HS-27A (cell line): ENCODE data around the gene FBXO22.
"Not testable (repeated sequence)": the region's sequence is repeated elsewhere in the genome, so short reads cannot be mapped to it uniquely, and the experiment has no call there.

Experiments
- DNase-seq: peaks from one replicate; pipeline ENCODE4 v3.0.0-alpha.2; 2012; ENCODE audit warnings: low read depth, missing footprints

FBXO22 gene

DNA sequence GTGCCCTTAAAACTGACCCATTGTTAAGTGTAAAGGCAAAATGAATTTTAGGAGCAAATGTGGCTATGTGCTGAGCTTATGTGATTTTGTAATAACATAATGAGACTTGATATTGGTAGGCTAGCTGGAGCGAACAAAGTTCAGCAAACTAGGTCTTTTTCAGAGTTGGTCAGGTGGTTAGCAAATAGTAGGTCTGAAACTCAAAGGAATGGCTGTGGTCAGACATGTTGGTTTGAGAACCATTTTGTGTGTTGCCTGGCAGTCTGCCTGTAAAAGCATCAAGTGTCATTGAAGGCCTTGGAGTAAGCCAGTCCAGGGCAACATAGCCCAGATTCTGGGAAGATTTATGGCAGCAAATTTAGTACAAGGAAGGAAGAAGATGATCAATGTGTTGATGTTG is 16.4 kb downstream of the FBXO22 start:
- no peak for DNase-seq

DNA sequence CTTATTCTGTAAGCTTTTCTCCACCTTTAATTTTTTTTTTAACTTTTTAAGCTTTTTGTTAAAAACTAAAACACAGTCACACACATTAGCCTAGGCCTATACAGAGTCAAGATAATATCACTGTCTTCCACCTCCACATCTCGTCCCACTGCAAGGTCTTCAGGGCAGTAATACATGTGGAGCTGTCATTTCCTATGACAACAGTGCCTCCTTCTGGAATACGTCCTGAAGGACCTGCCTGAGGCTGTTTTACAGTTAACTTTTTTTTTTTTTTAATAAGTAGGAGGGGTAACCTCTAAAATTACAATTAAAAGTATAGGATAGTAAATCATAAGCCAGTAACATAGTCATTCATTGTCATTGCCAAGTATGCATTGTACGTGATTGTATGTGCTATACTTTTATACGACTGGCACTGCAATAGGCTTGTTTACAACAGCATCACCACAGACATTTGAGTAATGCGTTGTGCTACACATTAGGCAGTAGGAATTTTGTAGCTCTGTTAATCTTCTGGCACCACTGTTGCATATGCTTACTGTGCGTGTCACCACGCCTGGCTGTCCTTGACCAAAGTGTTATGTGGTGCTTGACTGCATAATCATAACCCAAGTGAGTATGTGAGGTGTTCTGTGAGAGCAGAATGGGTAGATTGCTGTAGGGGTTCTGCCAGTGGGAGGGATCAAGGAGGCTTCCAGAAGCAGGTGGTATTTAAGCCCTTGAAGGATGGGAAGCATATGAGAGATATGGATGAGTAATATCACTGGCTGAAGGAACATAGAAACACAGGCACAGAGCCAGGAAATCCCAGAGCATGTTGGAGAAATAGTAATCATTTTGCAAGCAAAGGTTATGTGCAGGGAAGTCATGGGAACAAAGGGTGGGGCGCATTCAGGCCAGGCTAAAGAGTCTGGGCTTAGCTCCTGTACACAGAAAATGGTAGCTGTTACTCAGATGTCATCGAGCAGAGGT is 18.3 kb downstream of the FBXO22 start:
- DNase-seq = peak; percentile 27

DNA sequence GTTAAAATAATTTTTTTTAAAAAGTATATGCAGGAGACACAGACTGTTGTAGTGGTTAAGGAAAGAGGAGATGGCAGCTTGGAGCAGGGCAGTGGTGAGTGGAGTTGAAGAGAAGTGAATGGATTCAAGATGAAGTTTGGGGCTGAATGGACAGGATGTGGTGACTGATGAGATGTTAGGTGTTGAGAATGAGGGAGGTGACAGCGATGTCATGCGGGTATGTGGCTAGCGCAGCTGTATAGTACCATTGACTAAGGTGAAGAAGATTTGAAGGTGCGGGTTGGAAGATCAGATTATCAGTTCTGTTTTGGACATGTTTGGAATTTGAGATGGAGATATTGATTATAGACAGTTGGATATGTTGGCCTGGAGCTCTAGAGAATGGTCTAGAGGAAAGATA is 20.1 kb downstream of the FBXO22 start:
- no peak for DNase-seq

DNA sequence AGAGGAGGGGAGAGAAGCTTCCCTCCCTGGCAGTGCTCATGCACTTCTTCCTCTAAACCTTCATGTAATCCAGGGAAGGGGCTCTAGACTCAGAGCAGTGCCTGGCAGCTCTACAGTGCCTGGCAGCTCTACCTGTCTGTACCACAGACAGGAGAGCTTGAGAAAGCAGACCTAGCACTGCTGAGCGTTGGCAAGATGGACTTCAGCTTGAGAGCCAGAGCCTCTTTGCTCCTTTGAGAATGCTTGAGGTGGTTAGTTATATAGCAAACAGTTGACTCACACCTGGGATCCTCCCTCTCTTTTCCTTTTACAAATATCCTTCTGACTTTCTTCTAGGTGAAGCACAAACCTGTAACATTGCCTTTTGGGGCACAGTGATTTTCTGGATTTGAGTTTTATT is 20.9 kb downstream of the FBXO22 start:
- DNase-seq = no peak

DNA sequence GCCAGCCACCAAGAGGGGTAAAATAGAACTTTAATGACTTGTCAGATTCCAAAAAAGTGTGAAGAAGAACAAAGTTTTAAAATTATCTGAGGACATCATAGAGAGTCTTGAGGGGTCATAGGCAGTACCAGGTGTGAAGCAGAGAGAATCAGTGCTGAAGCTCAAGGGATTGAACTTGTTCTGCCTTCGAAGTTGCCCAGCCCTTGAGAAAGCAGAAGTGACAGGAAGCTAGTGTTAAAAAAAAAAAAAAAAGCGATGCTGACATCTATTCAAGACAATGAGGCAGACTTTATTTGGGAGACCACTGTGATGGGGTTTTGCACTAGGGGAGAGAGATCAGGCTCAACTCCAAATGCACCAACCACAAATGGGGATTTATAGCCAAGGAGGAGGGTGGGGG is 21.8 kb downstream of the FBXO22 start:
- DNase-seq = no peak

DNA sequence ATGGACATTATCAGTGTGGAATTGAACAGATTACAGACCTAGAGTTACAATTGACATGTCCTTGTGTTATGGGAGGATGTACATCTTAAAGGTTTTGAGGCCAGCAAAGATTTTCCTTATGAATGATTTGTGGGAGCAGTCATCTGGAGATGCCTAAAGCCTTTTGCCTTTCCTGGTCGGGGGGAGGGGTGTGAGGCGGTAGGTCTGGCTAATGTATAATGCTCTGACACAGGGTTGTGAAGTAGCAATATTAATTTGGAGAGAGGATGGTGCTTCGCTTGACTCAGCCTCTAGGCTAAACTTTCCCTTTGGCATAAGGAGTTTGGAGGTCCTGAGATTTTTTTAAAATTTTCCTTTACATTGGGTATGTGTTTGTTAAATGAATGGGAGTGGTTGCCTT is 23.3 kb downstream of the FBXO22 start:
- no peak for DNase-seq

DNA sequence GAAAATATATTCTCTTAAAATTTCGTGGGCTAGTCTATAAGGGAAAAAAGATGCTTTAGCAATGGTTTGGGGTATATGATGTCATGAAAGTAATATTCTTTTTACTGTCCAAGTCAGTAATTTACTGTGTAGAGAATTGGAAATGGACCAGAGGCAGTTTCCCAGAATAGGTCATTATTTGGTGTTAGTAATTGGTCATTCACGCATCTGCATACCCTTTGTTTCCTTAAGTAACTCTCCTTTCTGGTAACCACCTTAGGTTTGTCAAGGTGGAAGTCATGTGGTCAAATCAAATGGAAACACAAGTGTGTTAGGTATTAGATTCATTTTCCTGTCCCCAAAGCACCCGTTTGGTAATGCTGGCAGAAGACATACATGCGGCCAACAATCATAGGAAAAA is 23.9 kb downstream of the FBXO22 start:
- no peak for DNase-seq

DNA sequence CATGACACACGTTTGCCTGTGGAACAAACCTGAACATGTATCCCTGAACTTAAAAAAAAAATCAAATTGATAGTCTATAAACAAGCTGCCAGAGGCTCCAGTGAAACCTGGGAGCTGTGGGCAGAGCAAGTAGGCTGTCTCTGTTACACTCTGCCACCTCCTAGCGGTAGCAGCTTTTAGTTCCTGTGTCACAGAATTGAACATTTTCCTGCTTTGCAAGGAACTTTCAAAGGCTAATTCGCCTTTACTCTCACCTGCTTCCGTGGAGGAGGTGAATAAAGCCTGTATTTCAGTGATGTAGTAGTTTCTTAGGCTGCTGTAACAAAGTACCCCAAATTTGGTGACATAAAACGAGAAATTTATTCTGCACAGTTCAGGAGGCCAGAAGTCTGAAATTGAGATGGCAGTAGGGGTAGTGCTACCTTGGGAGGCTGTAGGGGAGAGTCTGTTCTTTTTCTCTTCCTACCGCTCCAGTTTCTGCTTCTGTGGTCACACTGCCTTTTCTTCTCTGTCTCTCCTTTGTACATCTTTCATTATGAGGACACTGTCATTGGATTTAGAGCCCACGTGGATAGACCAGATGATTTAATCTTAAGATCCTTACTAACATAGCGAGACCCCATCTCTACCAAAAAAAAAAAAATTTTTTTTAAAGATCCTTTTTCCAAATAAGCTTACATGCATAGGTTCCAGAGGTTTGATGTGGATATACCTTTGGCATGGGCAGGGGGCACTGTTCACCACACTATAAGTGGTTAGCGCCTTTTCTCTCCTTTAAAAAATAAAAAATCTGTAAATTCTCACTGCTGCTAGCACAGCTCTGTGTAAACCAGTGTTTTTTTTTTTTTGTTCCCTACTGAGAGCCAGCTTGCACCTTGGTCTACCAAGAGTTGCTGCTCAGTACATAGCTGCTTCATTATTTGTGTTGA is 25.3 kb downstream of the FBXO22 start:
- no peak for DNase-seq

DNA sequence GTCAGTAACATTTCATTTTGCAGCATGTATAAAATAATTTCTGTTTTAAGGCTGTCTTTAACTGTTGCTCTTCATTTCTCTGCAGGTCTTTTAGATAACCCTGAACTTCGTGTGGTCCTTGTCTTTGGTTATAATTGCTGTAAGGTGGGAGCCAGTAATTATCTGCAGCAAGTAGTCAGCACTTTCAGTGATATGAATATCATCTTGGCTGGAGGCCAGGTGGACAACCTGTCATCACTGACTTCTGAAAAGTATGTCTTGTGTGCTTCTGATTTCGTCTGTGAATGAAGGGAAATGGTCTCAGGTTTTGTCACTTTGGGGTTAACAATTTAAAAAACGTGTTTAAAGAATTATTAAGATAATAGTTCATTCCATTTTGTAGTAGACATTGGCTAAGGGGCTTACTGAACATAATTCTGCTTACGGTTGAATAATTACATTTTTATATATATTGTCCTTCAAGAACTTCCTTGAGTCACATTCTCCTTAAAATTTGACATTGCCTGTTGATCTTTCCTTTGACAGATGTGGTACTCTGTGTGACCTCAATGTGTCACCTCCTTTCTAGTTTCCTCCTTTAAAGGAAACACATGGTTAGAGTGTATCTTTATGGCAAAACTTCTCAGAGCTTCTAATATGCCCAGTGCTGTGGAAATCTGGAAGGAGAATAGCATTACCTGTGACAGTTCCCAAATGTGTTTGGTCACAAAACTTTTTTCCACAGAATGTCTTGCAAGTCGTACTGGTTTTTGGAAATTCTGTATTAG is 26.3 kb downstream of the FBXO22 start:
- DNase-seq = no peak

DNA sequence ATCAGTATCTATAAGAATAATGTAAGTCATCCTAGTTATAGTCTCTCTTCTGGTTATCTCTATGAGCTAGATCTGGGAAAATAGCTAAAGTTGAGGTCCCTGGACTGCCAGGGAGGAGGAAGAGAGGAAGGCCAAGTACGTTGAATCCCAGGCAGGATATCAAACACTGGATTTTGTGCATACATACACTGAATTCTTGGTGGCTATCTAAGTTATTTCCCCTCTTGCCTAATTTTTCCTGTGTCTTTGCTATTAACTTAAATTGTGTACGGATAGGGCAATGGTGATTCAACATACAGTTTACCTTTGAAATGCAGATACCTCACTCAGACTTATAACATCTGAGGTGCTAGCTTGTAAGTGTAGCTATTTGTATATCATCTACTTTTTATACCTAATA is 27.2 kb downstream of the FBXO22 start:
- no peak for DNase-seq

DNA sequence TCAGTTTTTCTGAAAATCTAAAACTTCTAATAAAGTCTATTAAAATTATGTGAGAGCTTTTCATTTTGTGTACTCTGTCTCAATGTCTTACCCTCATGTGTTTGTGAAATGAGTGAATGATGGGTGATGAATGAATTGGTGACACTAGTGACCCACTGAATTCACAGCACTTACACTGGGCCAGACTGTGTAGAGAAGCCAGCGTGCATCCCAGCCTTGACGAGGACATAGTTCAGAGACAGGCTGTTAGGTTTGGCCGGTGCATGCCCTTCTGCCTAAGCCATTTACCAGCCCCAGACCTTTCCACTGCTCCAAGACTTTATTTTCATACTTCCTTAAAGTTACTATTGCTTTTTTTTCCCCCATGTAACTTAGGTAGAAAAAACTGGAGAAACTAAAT is 38.8 kb downstream of the FBXO22 start:
- DNase-seq = no peak

DNA sequence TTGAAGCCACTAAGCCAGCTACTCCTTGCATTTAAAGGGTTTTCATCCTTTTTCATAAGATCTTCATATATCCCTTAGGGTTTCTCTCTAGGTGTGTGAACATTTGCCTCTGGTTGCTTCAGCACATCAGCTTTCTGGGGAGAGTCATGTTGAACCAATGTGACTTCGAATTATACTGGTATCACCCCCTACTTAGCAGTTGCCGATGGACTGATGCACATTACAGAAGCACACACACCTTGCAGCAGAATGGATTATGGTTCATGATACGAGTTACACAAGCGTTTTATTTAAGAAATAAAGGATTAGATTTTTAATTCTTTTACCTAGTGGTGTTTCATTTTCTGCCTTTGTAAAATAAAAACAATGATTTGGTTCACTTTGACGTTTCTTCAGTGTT is 39.6 kb downstream of the FBXO22 start:
- DNase-seq = no peak

DNA sequence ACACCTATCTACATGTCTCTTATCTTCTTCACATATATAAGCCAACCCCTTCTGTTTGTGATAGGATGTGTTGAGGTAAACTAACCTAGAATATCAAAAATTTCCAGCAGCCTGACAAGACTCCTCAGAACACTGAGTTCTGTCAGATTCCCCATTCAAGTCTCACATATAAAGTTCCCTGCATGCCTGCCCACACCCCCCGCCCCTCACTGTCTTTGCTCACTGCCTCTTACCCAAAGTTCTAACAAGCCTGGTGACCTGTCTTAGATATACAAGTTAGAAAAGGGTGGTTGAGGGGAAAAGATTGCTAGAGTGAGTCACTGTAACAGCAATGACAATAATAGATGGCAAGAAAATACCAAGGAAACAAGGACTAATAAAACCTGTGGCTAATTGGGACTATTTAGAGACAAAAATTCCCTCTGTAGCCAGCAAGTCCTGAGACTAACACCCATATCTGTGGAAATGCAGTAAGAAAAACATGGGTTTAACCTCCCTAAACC is 40.1 kb downstream of the FBXO22 start:
- DNase-seq = no peak

DNA sequence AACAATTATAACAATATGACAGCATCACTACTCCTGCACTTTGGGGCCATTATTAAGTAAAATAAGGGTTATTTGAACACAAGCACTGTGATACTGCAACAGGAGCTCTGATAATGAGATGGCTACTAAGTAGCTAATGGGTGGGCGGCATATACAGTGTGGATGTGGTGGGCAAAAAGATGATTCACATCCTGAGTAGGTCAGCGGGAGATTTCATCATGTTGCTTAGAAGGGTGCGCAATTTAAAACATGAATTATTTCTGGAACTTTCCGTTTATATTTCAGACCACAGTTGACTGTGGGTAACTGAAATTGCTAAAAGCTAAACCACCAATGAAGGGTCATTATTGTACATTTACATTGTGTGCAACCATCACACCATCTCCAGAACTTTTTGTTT is 42.3 kb downstream of the FBXO22 start:
- DNase-seq = no peak

DNA sequence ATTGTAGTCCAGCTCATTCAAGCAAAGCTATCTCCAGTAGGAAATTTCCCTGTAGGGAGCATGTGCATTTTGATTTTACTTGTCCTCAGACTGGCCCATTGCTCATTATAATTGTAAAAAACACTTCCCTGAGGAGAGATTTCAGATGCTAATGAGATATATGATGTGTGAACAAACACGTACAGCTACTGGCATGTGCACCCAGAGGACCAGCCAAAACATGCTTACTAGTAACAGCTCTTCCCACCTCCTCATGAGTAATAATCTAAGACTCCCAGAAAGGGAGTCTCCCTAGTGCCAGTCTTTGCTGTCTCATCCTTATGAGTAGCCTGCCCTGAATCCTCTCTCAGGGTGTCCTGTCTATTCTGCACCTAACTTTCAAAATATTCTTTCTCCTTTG is 43.4 kb downstream of the FBXO22 start:
- peak; percentile 23 for DNase-seq

DNA sequence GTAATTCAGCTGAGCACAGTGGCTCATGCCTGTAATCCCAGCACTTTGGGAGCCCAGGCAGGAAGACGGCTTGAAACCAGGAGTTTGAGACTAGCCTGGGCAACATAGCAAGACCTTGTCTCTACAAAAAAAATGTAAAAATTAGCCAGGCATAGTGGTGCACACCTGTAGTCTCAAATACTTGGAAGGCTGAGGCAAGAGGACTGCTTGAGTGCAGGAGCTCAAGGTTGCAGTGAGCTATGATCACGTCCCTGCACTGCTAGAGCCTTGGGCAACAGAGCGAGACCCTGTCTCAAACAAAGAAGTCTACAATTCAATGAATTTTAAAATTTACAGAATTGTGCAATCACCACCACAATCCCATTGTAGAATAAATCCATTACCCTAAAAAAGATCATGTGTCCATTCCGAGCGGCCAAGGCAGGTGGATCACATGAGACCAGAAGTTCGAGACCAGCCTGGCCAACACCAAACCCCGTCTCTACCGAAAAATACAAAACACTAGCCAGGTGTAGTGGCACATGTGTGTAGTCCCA is 45.2 kb downstream of the FBXO22 start:
- DNase-seq = no peak

DNA sequence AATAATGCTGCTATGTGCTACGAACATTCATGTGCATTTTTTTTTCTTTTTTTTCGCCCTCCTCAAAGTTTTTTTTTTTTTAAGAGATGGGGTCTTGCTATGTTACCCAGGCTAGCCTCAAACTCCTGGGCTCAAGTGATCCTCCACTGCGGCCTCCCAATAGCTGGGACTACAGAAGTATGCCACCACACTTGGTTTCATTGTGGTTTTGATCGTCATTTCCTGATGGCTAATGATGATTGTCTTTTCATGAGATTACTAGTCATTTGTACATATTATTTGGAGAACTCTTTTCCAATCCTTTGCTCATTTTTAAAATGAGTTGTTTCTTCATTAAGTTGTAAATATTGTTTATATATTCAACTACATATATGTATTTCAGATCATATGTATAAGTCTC is 48.8 kb downstream of the FBXO22 start:
- no peak for DNase-seq

DNA sequence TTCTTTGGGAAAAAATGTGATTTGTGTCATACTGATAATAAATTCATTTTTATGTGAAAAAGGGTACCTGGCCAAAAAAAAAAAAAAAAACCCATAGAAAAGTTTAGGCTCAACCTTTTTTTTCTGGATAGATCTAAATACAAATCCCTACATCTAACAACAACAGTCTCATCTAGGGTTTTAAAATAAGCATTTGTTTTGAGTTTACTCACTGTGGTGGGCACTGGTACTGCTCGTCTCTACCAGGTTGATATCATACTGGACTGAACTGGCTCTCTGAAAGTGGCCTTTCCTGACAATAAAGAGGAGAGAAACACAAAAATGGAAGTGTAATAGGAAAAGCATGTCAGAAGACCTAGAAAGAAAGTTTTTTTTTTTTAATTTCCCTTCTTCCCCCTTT is 52.0 kb downstream of the FBXO22 start:
- no peak for DNase-seq

DNA sequence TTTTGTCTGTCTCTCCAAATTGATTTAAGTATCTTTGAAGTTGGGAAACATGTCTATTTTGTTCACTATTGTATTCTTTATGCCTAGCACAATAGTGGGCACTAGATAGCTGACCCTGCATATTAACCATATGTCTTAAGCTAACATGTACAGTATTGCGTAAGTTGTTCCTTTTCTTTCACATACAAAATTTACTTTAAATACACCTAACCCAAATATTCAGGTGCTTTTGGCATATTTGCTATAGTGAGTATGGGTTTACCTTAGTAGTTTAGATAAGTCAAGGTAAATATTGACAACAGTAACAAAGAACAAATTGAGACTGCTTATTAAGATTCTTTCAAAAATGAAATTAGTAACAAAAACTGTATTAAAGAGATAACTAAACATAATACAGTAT is 57.7 kb downstream of the FBXO22 start:
- no peak for DNase-seq

DNA sequence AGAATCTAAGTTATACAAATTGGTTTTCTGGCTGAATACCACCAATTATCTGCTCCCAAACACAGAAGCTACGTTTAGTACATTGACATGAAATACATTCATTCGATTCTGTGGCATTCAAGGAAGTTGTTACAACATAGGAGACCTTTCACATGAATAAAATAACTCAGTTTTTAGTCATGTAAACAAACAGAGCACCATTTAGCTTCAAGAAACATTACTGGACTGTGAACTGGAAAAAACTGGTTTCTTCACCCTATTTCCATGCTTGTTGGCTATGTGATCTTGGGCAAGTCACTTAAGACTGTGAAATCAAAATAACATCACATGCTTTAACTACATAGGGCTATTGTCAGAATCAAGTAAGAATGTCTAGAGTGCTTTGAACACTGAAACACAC is 62.4 kb downstream of the FBXO22 start:
- DNase-seq = peak; percentile 8

DNA sequence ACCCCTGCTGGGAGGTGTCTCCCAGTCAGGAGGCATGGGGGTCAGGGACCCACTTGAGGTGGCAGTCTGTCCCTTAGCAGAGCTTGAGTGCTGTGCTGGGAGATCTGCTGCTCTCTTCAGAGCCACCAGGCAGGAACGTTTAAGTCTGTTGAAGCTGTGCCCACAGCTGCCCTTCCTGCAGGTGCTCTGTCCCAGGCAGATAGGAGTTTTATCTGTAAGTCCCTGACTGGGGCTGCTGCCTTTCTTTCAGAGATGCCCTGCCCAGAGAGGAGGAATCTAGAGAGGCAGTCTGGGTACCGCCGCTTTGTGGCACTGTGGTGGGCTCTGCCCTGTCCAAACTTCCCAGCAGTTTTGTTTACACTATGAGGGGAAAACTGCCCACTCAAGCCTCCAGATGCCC is 73.1 kb downstream of the FBXO22 start:
- DNase-seq = not testable (repeated sequence)
